H1 (cell line): ENCODE measurements around the gene ERMARD. TPM values are rescaled to one million over a fixed set of nuclear protein-coding genes. Genes with fewer than 3 reads are reported as not detected.

Experiments used
- ASH2L ChIP-seq: fragments of 200-600, 300-600 bp; sonication (generic); IDR thresholded peaks from one replicate; pipeline ENCODE4 v1.7.1; 2017; ENCODE audit warnings: low read length
- CEBPB ChIP-seq: IDR thresholded peaks from 2 replicates; pipeline ENCODE4 v1.6.1; 2012; ENCODE audit warnings: low read depth, low read length
- CHD2 ChIP-seq: IDR thresholded peaks from 2 replicates; pipeline ENCODE4 v1.6.1; 2012; ENCODE audit warnings: low read length, improper control_type of control experiment
- CREB1 ChIP-seq: IDR thresholded peaks from 2 replicates; pipeline ENCODE4 v1.6.1; 2012; ENCODE audit warnings: inconsistent platforms
- CTBP2 ChIP-seq: IDR thresholded peaks from 2 replicates; pipeline ENCODE4 v1.7.0; 2011; ENCODE audit warnings: borderline replicate concordance, mild to moderate bottlenecking, moderate library complexity, mixed read lengths, low read length; ENCODE audit not compliant: insufficient read depth, insufficient read length
- EP300 ChIP-seq, 2 experiments: IDR thresholded peaks; 1 replicate in 1 of 2; 2 replicates in 1 of 2; pipeline ENCODE4 v1.6.1; 2011 to 2012; ENCODE audit warnings: low read depth in 2 of 2, low read length in 2 of 2, mild to moderate bottlenecking in 2 of 2, borderline replicate concordance in 1 of 2, inconsistent platforms in 1 of 2, moderate library complexity in 1 of 2
- GABPA ChIP-seq: IDR thresholded peaks from 2 replicates; pipeline ENCODE4 v1.6.1; 2011; ENCODE audit warnings: mild to moderate bottlenecking, low read length, moderate library complexity, borderline replicate concordance; ENCODE audit not compliant: insufficient read depth
- GTF2F1 ChIP-seq: IDR thresholded peaks from 2 replicates; pipeline ENCODE4 v1.6.1; 2012; ENCODE audit warnings: low read depth, low read length, improper control_type of control experiment, borderline replicate concordance
- HDAC2 ChIP-seq, 2 experiments: fragments of 300-600 bp in 1 of 2; sonication (generic) in 1 of 2; IDR thresholded peaks; 2 replicates each; pipeline ENCODE4 v1.6.1; 2011 to 2012; ENCODE audit warnings: low read depth in 2 of 2, low read length in 2 of 2, mild to moderate bottlenecking in 2 of 2, moderate library complexity in 2 of 2, borderline replicate concordance in 1 of 2, inconsistent platforms in 1 of 2
- JUND ChIP-seq: IDR thresholded peaks from 2 replicates; pipeline ENCODE4 v1.6.1; 2011; ENCODE audit warnings: mild to moderate bottlenecking, improper control_type of control experiment, low read length
- KDM4A ChIP-seq: IDR thresholded peaks from one replicate; pipeline ENCODE4 v1.7.1; 2012; ENCODE audit warnings: low read depth, mild to moderate bottlenecking, moderate library complexity, low read length, inconsistent platforms; ENCODE audit not compliant: severe bottlenecking
- NANOG ChIP-seq: IDR thresholded peaks from 2 replicates; pipeline ENCODE4 v1.6.1; 2011; ENCODE audit warnings: low read length, low read depth, mild to moderate bottlenecking, inconsistent platforms; ENCODE audit not compliant: insufficient read depth, poor library complexity, severe bottlenecking
- NRF1 ChIP-seq: IDR thresholded peaks from 2 replicates; pipeline ENCODE4 v1.6.1; 2011; ENCODE audit warnings: mild to moderate bottlenecking, low read depth, low read length, improper control_type of control experiment
- PHF8 ChIP-seq: fragments of 200-600 bp; sonication (generic); conservative IDR thresholded peaks from 2 replicates; pipeline ENCODE4 v1.7.1; 2012; ENCODE audit warnings: low read depth, mild to moderate bottlenecking, inconsistent platforms, low read length, moderate library complexity
- RBBP5 ChIP-seq: IDR thresholded peaks from 2 replicates; pipeline ENCODE4 v1.7.1; 2012; ENCODE audit warnings: low read depth, mild to moderate bottlenecking, inconsistent platforms, low read length, moderate library complexity, borderline replicate concordance
- TBP ChIP-seq: IDR thresholded peaks from 2 replicates; pipeline ENCODE4 v1.6.1; 2011; ENCODE audit warnings: low read depth, low read length, improper control_type of control experiment
- polyA plus RNA-seq, 7 experiments: library from polyadenylated mRNA; depleted of rRNA in 3 of 7; stranded (reverse) in 5 of 7; unstranded in 2 of 7; fragments of >200 nt in 5 of 7; fragments of 200-250 nt in 2 of 7; gene quantifications; 1 replicate in 5 of 7; 2 replicates in 1 of 7; 4 replicates in 1 of 7; pipeline versions ENCODE4 v1.2.1 to v1.2.3, GENCODE V29; 2011 to 2013; ENCODE audit warnings: missing spikeins in 2 of 7, mixed read lengths in 2 of 7
- total RNA-seq: library from RNA; stranded (reverse); fragmentation: NEBNext Ultra II Directional; extraction: Animal tissue kit (Norgen Biotek cat#: 25700); gene quantifications from 2 replicates; pipeline ENCODE4 v1.2.1, GENCODE V29; 2021
- TF ChIP-seq, protein P1 (sequence below): IDR thresholded peaks from 2 replicates; pipeline ENCODE4 v1.6.1; 2012; ENCODE audit warnings: low read length, inconsistent platforms
- TF ChIP-seq, protein P2 (sequence below): IDR thresholded peaks from 2 replicates; pipeline ENCODE4 v1.6.1; 2012; ENCODE audit warnings: inconsistent platforms
- TF ChIP-seq, protein P3 (sequence below): IDR thresholded peaks from 2 replicates; pipeline ENCODE4 v1.6.1; 2011; ENCODE audit warnings: low read length, improper control_type of control experiment

ERMARD gene
- total and polyA plus RNA-seq, 2 of the 8 experiments (the other 6 are each of a cell fraction or from before 2014, with no cell fraction given): 12.2 to 25.6 TPM

DNA sequence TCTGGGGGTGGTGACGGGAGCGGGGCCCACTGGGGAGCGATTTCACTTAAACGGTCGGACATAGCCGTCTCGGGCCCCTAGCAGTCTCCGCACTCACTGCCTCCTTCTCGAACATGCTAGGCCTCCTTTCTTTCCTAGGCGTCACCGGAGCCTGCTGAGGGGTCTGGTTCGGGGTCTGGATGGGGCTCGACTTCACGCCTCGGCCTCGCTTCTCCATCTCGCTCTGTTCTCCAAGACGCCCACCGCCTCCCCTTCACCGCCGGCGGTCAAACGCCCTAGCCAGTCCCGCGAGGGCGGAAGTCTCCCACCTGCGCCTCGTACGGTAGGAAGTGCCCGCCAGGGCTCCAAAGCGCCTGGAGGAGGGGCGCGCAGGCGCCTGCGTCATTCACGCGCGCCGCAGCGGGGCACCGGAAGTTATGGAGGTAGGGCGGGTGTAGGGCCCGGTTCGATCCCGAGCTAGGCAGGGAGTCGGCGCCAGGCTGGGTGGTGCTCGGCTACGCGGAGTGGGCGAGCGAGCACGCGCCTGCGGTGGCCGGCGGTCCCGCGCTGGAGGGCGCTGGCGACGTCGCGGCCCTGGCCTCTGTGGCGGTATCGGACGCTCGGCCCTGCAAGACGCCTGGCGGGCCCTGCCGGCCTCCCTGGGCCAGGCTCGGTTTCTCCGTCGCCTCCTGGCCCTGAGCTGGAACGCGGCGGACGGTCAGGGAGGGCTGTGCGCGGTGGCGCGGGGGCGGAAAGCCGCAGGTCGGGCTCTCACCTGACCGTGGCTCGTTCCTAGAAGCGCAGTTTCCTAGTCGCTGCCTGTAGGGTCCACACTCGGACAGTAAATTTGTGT, at the start of gene ERMARD, which contains the start of gene DYNLT2 (continued):
- TF ChIP-seq, protein P1, sequence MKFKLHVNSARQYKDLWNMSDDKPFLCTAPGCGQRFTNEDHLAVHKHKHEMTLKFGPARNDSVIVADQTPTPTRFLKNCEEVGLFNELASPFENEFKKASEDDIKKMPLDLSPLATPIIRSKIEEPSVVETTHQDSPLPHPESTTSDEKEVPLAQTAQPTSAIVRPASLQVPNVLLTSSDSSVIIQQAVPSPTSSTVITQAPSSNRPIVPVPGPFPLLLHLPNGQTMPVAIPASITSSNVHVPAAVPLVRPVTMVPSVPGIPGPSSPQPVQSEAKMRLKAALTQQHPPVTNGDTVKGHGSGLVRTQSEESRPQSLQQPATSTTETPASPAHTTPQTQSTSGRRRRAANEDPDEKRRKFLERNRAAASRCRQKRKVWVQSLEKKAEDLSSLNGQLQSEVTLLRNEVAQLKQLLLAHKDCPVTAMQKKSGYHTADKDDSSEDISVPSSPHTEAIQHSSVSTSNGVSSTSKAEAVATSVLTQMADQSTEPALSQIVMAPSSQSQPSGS: no peak
- peak; percentile 89 for TF ChIP-seq ASH2L
- peak in 1 of 2 experiments; percentile 56; a peak in 1 of 4 replicates for TF ChIP-seq HDAC2 (IDR thresholded peaks at IDR 0.05; ENCODE audit: borderline replicate concordance in 1 of 2, low read depth in 2 of 2, low read length in 2 of 2)
- no peak for TF ChIP-seq CTBP2
- peak; percentile 100 for TF ChIP-seq KDM4A
- peak; percentile 96 for TF ChIP-seq PHF8
- peak; percentile 21; the same call in 1 of the 2 replicates for TF ChIP-seq NRF1
- TF ChIP-seq TBP: peak; percentile 88
- TF ChIP-seq, protein P2, sequence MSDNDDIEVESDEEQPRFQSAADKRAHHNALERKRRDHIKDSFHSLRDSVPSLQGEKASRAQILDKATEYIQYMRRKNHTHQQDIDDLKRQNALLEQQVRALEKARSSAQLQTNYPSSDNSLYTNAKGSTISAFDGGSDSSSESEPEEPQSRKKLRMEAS: peak; percentile 90
- TF ChIP-seq, protein P3, sequence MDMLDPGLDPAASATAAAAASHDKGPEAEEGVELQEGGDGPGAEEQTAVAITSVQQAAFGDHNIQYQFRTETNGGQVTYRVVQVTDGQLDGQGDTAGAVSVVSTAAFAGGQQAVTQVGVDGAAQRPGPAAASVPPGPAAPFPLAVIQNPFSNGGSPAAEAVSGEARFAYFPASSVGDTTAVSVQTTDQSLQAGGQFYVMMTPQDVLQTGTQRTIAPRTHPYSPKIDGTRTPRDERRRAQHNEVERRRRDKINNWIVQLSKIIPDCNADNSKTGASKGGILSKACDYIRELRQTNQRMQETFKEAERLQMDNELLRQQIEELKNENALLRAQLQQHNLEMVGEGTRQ: no peak
- TF ChIP-seq EP300 (IDR thresholded peaks at IDR 0.05; ENCODE audit: borderline replicate concordance in 1 of 2, low read depth in 2 of 2, low read length in 2 of 2): peak in 1 of 2 experiments; percentile 13; a peak in 1 of 3 replicates
- TF ChIP-seq GTF2F1: peak; percentile 51; the same call in 1 of the 2 replicates
- no peak for TF ChIP-seq NANOG
- peak; percentile 86 for TF ChIP-seq CHD2
- TF ChIP-seq CREB1: peak; percentile 98
- peak; percentile 80; the same call in 1 of the 2 replicates for TF ChIP-seq GABPA
- no peak for TF ChIP-seq CEBPB
- TF ChIP-seq JUND: 0 out of 2 replicates have a peak, but pooled peaks have one; percentile 12
- TF ChIP-seq RBBP5: no peak; the same call in 1 of the 2 replicates
